Transverse colon (tissue), 4 donors: ENCODE data around the gene COMP. TPM values are rescaled to one million over a fixed set of nuclear protein-coding genes. Genes with fewer than 3 reads are reported as not detected.

Experiments used
- DNase-seq: peaks from one replicate; pipeline ENCODE4 v3.0.0-alpha.2; 2019
- H3K27ac ChIP-seq, 4 donors: fragments of 200-600 bp; sonication (generic); 2 replicates each; pipeline ENCODE4 v1.5.1; 2016 to 2018; ENCODE audit warnings: inconsistent platforms in 4 of 4
- H3K27me3 ChIP-seq: fragments of 200-600 bp; sonication (generic); 2 replicates; pipeline ENCODE4 v1.5.1; 2017; ENCODE audit warnings: inconsistent platforms
- H3K36me3 ChIP-seq, 4 donors: fragments of 200-600 bp; sonication (generic); 2 replicates each; pipeline ENCODE4 v1.5.1; 2017 to 2019; ENCODE audit warnings: inconsistent platforms in 4 of 4
- H3K4me1 ChIP-seq, 4 donors: fragments of 200-600 bp; sonication (generic); 2 replicates each; pipeline ENCODE4 v1.5.1; 2017 to 2020; ENCODE audit warnings: inconsistent platforms in 4 of 4
- H3K4me3 ChIP-seq, 4 donors: fragments of 200-600 bp; sonication (generic); 1 replicate in 1 of 4; 2 replicates in 3 of 4; pipeline versions ENCODE4 v1.5.1 to v1.6.1; 2017 to 2019; ENCODE audit warnings: inconsistent platforms in 4 of 4
- H3K9me3 ChIP-seq, 2 donors: fragments of 200-600 bp; sonication (generic); 2 replicates each; pipeline ENCODE4 v1.5.1; 2017 to 2019; ENCODE audit warnings: inconsistent platforms in 2 of 2
- CTCF ChIP-seq, 5 experiments: fragments of 200-600 bp in 3 of 5; fragments of 450-650 bp in 2 of 5; sonication (generic) in 3 of 5; IDR thresholded peaks; 1 replicate in 2 of 5; 2 replicates in 3 of 5; pipeline ENCODE4 v1.5.1; 2016 to 2017; ENCODE audit warnings: antibody characterized with exemption in 5 of 5, inconsistent platforms in 3 of 5, mild to moderate bottlenecking in 2 of 5, moderate library complexity in 1 of 5
- EP300 ChIP-seq: sonication (generic); formaldehyde crosslinking; IDR thresholded peaks from one replicate; pipeline ENCODE4 v1.6.1; 2017; ENCODE audit warnings: antibody characterized with exemption, low read depth
- POLR2A ChIP-seq: fragments of 450-650 bp; IDR thresholded peaks from one replicate; pipeline ENCODE4 v1.6.1; 2016; ENCODE audit warnings: antibody characterized with exemption, mild to moderate bottlenecking, moderate library complexity
- POLR2AphosphoS5 ChIP-seq, 3 donors: sonication (generic); formaldehyde crosslinking; IDR thresholded peaks; one replicate each; pipeline ENCODE4 v1.6.1; 2016; ENCODE audit warnings: antibody characterized with exemption in 3 of 3
- WGBS, 2 donors: methylation state at CpG; one replicate each; pipeline ENCODE4 v1.1.5; 2018; ENCODE audit warnings: low coverage in 1 of 2; 5-methylcytosine and 5-hydroxymethylcytosine counted together
- in situ Hi-C, 4 donors: fragments of 200-750 bp; cut with MboI; loops; one replicate each; pipeline versions ENCODE4 v1.15.0 to v1.15.1; 2017; ENCODE audit warnings: low sequenced_read_pairs in 3 of 4, low pct_ligation_motif_present in 1 of 4, low pct_unique_long_range_greater_than_20kb in 1 of 4
- intact Hi-C: fragments of 100-400 bp; cut with DNase I; formaldehyde crosslinking; loops from one replicate; pipeline ENCODE4 v1.15.1; 2023; ENCODE audit warnings: low total_unique reads
- total RNA-seq, 4 donors: library from RNA; depleted of rRNA; stranded (reverse); fragments of >200 nt; gene quantifications; one replicate each; pipeline ENCODE4 v1.1.0, GENCODE V29; 2016

COMP gene
- total RNA-seq, 4 donors from 2014 or later, result 0.32 to 0.55 TPM; not detected in 2

- H3K36me3 ChIP-seq, result no peaks in the 10 kb centered on the region
- no peak for DNase-seq
- in situ Hi-C loops, result no loop called here
- peaks cover 6% of the 10 kb centered on the region for H3K27me3 ChIP-seq
- H3K4me3 ChIP-seq, result no peak overlapping the region
- no peak for TF ChIP-seq POLR2AphosphoS5 (IDR thresholded peaks at IDR 0.05)
- no peak for TF ChIP-seq EP300
- no peak for TF ChIP-seq CTCF (IDR thresholded peaks at IDR 0.05)
- no peak for TF ChIP-seq POLR2A
- no peaks in the 10 kb centered on the region for H3K9me3 ChIP-seq
- H3K27ac ChIP-seq, result no peak overlapping the region
- intact Hi-C loops, result no loop called here
- 94% methylated on average over 25 of the region's 40 CpGs; no CpG with 5 or more reads in 1 of the 2 donors for WGBS, 2 donors
- no peaks in the 10 kb centered on the region for H3K4me1 ChIP-seq
Observed at GRCh38 chr19:18774782-18775444, 16.2 kb downstream of the COMP start.

GRCh38 chr19:18774107-18774506, 17.0 kb downstream of the COMP start:
- intact Hi-C loops (no loop called here), in situ Hi-C loops (no loop called here)
- WGBS, 2 donors, result 86% methylated on average over 11 of the region's 11 CpGs; no CpG with 5 or more reads in 1 of the 2 donors
- no peak for DNase-seq
- no peaks in the 10 kb centered on the region for H3K9me3 ChIP-seq
- H3K36me3 ChIP-seq, result no peaks in the 10 kb centered on the region
- H3K4me1 ChIP-seq, result no peaks in the 10 kb centered on the region
- no peak overlapping the region for H3K27ac ChIP-seq
- TF ChIP-seq POLR2AphosphoS5 (IDR thresholded peaks at IDR 0.05), result no peak
- peaks cover 6% of the 10 kb centered on the region for H3K27me3 ChIP-seq
- H3K4me3 ChIP-seq, result no peak overlapping the region

- Histone ChIP-seq H3K27me3 (peaks cover 2% of the 10 kb centered on the region), H3K4me3 (no peak overlapping the region), H3K36me3 (no peaks in the 10 kb centered on the region), H3K9me3 (no peaks in the 10 kb centered on the region), H3K4me1 (no peaks in the 10 kb centered on the region), H3K27ac (no peak overlapping the region)
- intact Hi-C loops, result no loop called here
- DNase-seq, result no peak
- in situ Hi-C loops, result no loop called here
- WGBS, 2 donors, result 81% methylated on average over 9 of the region's 9 CpGs; no CpG with 5 or more reads in 1 of the 2 donors
- TF ChIP-seq EP300 (no peak), POLR2A (no peak), CTCF (IDR thresholded peaks at IDR 0.05) (no peak), POLR2AphosphoS5 (IDR thresholded peaks at IDR 0.05) (no peak)
Observed at GRCh38 chr19:18773682-18774081, 17.4 kb downstream of the COMP start.

DNA sequence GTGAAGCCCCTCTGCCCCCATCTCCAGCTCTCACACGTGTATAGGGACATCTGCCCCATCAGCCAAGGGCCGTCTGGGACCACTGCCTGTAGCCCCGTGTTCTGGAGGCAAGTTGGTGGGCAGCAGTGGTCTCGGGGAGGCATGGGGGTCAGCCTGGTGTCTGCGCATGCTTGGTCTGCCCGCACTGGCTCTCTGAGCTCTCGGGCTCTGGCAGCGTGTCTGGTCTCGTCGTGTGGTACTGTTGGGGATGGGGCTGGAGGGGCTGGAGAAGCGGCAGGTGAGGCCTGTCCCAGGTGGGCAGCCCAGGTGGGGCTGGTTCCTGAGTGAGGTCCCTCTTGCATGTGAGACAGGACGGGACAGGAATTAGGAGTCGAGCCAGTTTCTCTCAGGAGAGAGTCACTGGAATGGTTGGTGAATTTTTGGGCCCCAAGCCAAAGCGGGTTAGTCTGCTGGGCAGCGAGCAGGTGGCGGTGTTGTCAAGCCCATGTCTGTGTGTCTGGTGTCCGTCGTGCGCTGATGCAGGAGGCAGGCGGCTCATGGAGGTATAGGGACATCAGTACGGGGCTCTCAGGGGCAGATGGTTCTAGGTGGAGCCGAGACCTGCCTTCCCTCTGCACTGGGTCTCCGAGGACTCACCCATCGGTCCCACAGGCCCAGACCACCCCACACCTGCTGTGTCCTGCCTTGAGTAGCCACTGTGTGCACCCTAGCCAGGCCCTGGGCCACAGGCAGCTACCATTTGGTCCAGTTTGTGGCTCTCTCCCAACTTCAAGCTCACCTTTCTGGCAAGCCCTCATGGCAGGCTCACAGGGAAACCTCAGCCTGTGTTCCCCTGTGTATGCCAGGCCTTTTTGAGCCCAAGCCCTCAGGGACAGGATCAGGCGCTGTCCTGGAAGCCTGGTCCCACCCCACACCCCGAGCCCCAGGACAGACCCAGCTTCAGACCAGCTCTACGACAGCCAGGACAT, 18.2 kb downstream of the COMP start:
- intact Hi-C loops, result no loop called here
- DNase-seq, result no peak
- TF ChIP-seq POLR2A (no peak), POLR2AphosphoS5 (IDR thresholded peaks at IDR 0.05) (no peak), EP300 (no peak), CTCF (IDR thresholded peaks at IDR 0.05) (no peak)
- H3K27me3 ChIP-seq, result no peaks in the 10 kb centered on the region
- H3K36me3 ChIP-seq, result no peaks in the 10 kb centered on the region
- no peak overlapping the region for H3K4me3 ChIP-seq
- 84% methylated on average over 27 of the region's 27 CpGs; no CpG with 5 or more reads in 1 of the 2 donors for WGBS, 2 donors
- in situ Hi-C loops, result no loop called here
- H3K4me1 ChIP-seq, result no peaks in the 10 kb centered on the region
- no peaks in the 10 kb centered on the region for H3K9me3 ChIP-seq
- H3K27ac ChIP-seq, result no peak overlapping the region
